Suprapubic skin (tissue), 4 donors: ENCODE results near the gene RIPOR2. TPM values are rescaled to one million over a fixed set of nuclear protein-coding genes. Genes with fewer than 3 reads are reported as not detected.

Source experiments
- DNase-seq, 2 donors: peaks; one replicate each; pipeline ENCODE4 v3.0.0-alpha.2; 2019; ENCODE audit warnings: low spot score in 2 of 2
- H3K27ac ChIP-seq: fragments of 200-600 bp; sonication (generic); one replicate; pipeline ENCODE4 v1.5.1; 2019
- H3K27me3 ChIP-seq: fragments of 200-600 bp; sonication (generic); one replicate; pipeline ENCODE4 v1.5.1; 2019
- H3K36me3 ChIP-seq: fragments of 200-600 bp; sonication (generic); one replicate; pipeline ENCODE4 v1.5.1; 2019
- H3K4me1 ChIP-seq: fragments of 200-600 bp; sonication (generic); one replicate; pipeline ENCODE4 v1.5.1; 2019
- H3K4me3 ChIP-seq: fragments of 200-600 bp; sonication (generic); one replicate; pipeline ENCODE4 v1.5.1; 2019; ENCODE audit warnings: mild to moderate bottlenecking
- H3K9me3 ChIP-seq: fragments of 200-600 bp; sonication (generic); one replicate; pipeline ENCODE4 v1.5.1; 2019
- EP300 ChIP-seq: sonication (generic); formaldehyde crosslinking; IDR thresholded peaks from one replicate; pipeline ENCODE4 v1.6.1; 2017; ENCODE audit warnings: antibody characterized with exemption
- POLR2A ChIP-seq, 2 donors: fragments of 450-650 bp; IDR thresholded peaks; one replicate each; pipeline ENCODE4 v1.6.1; 2017; ENCODE audit warnings: antibody characterized with exemption in 2 of 2, mild to moderate bottlenecking in 2 of 2, moderate library complexity in 2 of 2
- POLR2AphosphoS5 ChIP-seq, 3 donors: sonication (generic); formaldehyde crosslinking; IDR thresholded peaks; one replicate each; pipeline ENCODE4 v1.6.1; 2017; ENCODE audit warnings: antibody characterized with exemption in 3 of 3
- WGBS: methylation state at CpG from one replicate; pipeline ENCODE4 v1.1.5; 2018; 5-methylcytosine and 5-hydroxymethylcytosine counted together
- total RNA-seq, 4 donors: library from RNA; depleted of rRNA; stranded (reverse); fragments of >200 nt; gene quantifications; one replicate each; pipeline ENCODE4 v1.1.0, GENCODE V29; 2016
- TF ChIP-seq, protein P1 (sequence below), 2 donors: fragments of 200-600 bp in 1 of 2; fragments of 450-650 bp in 1 of 2; sonication (generic) in 1 of 2; IDR thresholded peaks; one replicate each; pipeline ENCODE4 v1.5.1; 2016 to 2019; ENCODE audit warnings: antibody characterized with exemption in 2 of 2, mild to moderate bottlenecking in 1 of 2, moderate library complexity in 1 of 2

RIPOR2 gene
- total RNA-seq = 10 to 100 TPM in 3 of 4 donors, 1 to 10 TPM in 1; 3.8 to 12.8 (median 11.4) TPM

DNA sequence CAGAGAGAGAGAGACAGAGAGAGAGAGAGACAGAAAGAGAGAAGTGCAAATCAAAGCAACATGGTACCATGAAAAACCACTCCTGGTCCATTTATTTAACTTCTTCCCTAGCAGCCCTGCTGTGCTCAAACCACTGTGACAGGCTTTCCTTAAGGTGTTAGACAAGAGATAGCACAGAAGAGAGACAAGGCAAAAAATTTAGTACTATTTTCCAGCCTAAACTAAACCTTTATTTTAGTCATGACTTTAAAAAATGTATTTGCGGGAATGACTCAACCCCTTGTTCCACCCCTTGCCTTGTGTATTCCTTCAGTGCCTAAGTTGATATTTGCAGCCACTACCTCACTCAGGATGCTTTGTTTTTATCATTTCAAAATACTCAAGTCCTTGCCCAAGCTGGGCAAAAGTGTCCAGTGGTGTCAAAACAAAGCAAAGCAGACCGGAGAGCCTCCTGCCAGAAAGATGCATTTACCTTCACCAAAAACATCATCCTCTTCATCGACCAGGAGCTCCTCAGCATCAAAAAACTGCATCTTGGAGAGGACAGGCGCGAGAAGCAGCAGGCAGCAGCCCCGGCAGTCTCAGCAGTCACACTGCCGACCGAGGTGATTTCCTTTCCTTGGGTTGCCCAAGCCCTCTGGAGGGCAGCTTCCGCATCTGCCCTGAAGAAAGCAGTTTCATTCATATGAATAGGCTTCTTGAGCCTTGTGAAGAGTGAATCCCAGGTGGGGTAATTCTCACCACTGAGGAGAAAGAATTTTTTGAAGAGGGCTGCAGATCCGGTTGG, at the start of gene RIPOR2:
TSS of gene RIPOR2 (minus strand) at position 595 of the 787 bp plus-strand sequence. CDS start at position 533, 62 bp downstream.
- WGBS = 60% methylated on average over 10 of the region's 10 CpGs
- no peak within 1 kb of the TSS for H3K27ac ChIP-seq
- H3K4me3 ChIP-seq = no peak within 1 kb of the TSS
- TF ChIP-seq EP300 = no peak
- no peak for TF ChIP-seq POLR2AphosphoS5 (IDR thresholded peaks at IDR 0.05)
- TF ChIP-seq, protein P1, sequence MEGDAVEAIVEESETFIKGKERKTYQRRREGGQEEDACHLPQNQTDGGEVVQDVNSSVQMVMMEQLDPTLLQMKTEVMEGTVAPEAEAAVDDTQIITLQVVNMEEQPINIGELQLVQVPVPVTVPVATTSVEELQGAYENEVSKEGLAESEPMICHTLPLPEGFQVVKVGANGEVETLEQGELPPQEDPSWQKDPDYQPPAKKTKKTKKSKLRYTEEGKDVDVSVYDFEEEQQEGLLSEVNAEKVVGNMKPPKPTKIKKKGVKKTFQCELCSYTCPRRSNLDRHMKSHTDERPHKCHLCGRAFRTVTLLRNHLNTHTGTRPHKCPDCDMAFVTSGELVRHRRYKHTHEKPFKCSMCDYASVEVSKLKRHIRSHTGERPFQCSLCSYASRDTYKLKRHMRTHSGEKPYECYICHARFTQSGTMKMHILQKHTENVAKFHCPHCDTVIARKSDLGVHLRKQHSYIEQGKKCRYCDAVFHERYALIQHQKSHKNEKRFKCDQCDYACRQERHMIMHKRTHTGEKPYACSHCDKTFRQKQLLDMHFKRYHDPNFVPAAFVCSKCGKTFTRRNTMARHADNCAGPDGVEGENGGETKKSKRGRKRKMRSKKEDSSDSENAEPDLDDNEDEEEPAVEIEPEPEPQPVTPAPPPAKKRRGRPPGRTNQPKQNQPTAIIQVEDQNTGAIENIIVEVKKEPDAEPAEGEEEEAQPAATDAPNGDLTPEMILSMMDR (IDR thresholded peaks at IDR 0.05) = no peak
- no peak for TF ChIP-seq POLR2A (IDR thresholded peaks at IDR 0.05)
- H3K36me3 ChIP-seq = no peaks in the 10 kb centered on the region
- DNase-seq = no peak
- H3K4me1 ChIP-seq = peaks cover 12% of the 10 kb centered on the region
- no peaks in the 10 kb centered on the region for H3K27me3 ChIP-seq
- no peaks in the 10 kb centered on the region for H3K9me3 ChIP-seq

DNA sequence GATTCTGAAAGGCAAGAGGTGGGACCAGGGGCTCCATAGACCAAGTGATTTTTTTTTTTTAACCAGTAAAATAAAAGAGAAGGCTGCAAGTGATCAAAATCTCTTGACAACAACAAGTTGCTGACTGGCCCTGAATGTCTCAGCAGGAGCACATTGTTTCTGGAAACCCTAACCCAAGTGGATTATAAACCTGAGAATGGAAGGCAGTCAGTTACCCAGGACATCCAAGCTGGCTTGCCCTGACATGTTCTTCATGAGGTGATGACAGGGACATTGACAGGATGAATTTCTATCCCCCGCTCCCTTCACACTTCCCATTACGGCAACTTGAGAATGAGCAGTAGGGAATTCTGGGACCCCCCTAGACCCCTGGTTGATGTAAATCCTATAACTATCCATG, 49.6 kb upstream of the RIPOR2 start:
- no peak for DNase-seq
- no peak overlapping the region for H3K27ac ChIP-seq
- no peak overlapping the region for H3K4me3 ChIP-seq
- 100% methylated on average over 2 of the region's 2 CpGs for WGBS
- no peaks in the 10 kb centered on the region for H3K27me3 ChIP-seq
- H3K36me3 ChIP-seq = no peaks in the 10 kb centered on the region
- H3K9me3 ChIP-seq = no peaks in the 10 kb centered on the region
- H3K4me1 ChIP-seq = peaks cover 11% of the 10 kb centered on the region
- TF ChIP-seq, protein P1 (IDR thresholded peaks at IDR 0.05) = no peak
- TF ChIP-seq POLR2AphosphoS5 (IDR thresholded peaks at IDR 0.05) = no peak

DNA sequence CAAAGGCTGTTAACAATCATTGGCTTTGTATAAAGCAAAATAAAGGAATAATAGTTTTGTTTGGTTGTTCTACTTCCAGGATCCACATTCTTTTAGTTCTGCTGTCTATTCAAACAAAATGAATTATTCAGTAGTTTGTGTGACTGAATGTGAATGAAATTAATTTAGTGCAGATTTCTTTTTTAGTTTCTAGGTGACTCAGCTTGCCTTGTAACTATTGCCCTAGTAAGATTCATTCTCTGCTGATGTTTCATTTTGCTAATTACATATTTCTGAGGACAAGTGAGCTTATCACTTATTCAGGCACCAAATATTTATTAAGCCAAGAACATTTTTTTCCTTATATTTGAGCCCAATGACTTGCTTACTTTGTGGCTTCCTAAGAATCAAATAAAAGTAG, 46.5 kb upstream of the RIPOR2 start:
- no peak for DNase-seq
- H3K27me3 ChIP-seq = no peaks in the 10 kb centered on the region
- no peak overlapping the region for H3K27ac ChIP-seq
- H3K9me3 ChIP-seq = no peaks in the 10 kb centered on the region
- H3K4me1 ChIP-seq = peaks cover 11% of the 10 kb centered on the region
- TF ChIP-seq POLR2AphosphoS5 (IDR thresholded peaks at IDR 0.05) = no peak
- TF ChIP-seq, protein P1 (IDR thresholded peaks at IDR 0.05) = no peak
- no peak for TF ChIP-seq POLR2A (IDR thresholded peaks at IDR 0.05)
- TF ChIP-seq EP300 = no peak
- no peaks in the 10 kb centered on the region for H3K36me3 ChIP-seq
- H3K4me3 ChIP-seq = no peak overlapping the region

GRCh38 chr6:24981386-24981760, 45.6 kb upstream of the RIPOR2 start:
- no peaks in the 10 kb centered on the region for H3K9me3 ChIP-seq
- H3K4me3 ChIP-seq = no peak overlapping the region
- DNase-seq = no peak
- peaks cover 11% of the 10 kb centered on the region for H3K4me1 ChIP-seq
- no peak overlapping the region for H3K27ac ChIP-seq
- 81% methylated on average over 4 of the region's 4 CpGs for WGBS
- no peak for TF ChIP-seq EP300
- TF ChIP-seq, protein P1 (IDR thresholded peaks at IDR 0.05) = no peak
- TF ChIP-seq POLR2A (IDR thresholded peaks at IDR 0.05) = no peak
- no peak for TF ChIP-seq POLR2AphosphoS5 (IDR thresholded peaks at IDR 0.05)
- no peaks in the 10 kb centered on the region for H3K36me3 ChIP-seq
- H3K27me3 ChIP-seq = no peaks in the 10 kb centered on the region

GRCh38 chr6:24980507-24981385, 45.0 kb upstream of the RIPOR2 start:
- Histone ChIP-seq H3K27me3 (no peaks in the 10 kb centered on the region), H3K27ac (no peak overlapping the region), H3K36me3 (no peaks in the 10 kb centered on the region), H3K4me3 (no peak overlapping the region), H3K9me3 (no peaks in the 10 kb centered on the region), H3K4me1 (peaks cover 11% of the 10 kb centered on the region)
- TF ChIP-seq POLR2A (IDR thresholded peaks at IDR 0.05) (no peak), POLR2AphosphoS5 (IDR thresholded peaks at IDR 0.05) (no peak), EP300 (no peak)
- TF ChIP-seq, protein P1 (IDR thresholded peaks at IDR 0.05) = no peak
- 84% methylated on average over 4 of the region's 4 CpGs for WGBS
- no peak for DNase-seq
